ENCODE results near the gene TET3.

TET3 gene

GRCh38 chr2:73956218-73956865 lies 28.4 kb upstream of the TET3 start:
- TF ChIP-seq GATA3 (IDR thresholded peaks at IDR 0.05; ENCODE audit: low read depth, low read length) (no peak), GATA2 (IDR thresholded peaks at IDR 0.05; ENCODE audit: low read depth, low read length) (no peak)

- TF ChIP-seq GATA2 (IDR thresholded peaks at IDR 0.05; ENCODE audit: low read depth, low read length) (no peak), GATA3 (IDR thresholded peaks at IDR 0.05; ENCODE audit: low read depth, low read length) (no peak)
These were observed 23.4 kb upstream of the TET3 start for GRCh38 chr2:73961274-73961673.

- TF ChIP-seq GATA3 (IDR thresholded peaks at IDR 0.05; ENCODE audit: low read depth, low read length) (no peak), GATA2 (IDR thresholded peaks at IDR 0.05; ENCODE audit: low read depth, low read length) (no peak)
These were observed 22.7 kb upstream of the TET3 start for GRCh38 chr2:73961823-73962615.

GRCh38 chr2:73962798-73963197 lies 21.9 kb upstream of the TET3 start:
- TF ChIP-seq GATA3 (IDR thresholded peaks at IDR 0.05; ENCODE audit: low read depth, low read length) = no peak
- TF ChIP-seq GATA2 (IDR thresholded peaks at IDR 0.05; ENCODE audit: low read depth, low read length) = no peak

GRCh38 chr2:73963385-73964120 lies 21.2 kb upstream of the TET3 start:
- TF ChIP-seq GATA2 (IDR thresholded peaks at IDR 0.05; ENCODE audit: low read depth, low read length) = no peak
- TF ChIP-seq GATA3 (IDR thresholded peaks at IDR 0.05; ENCODE audit: low read depth, low read length) = no peak

- TF ChIP-seq GATA3 (IDR thresholded peaks at IDR 0.05; ENCODE audit: low read depth, low read length) = no peak
- no peak for TF ChIP-seq GATA2 (IDR thresholded peaks at IDR 0.05; ENCODE audit: low read depth, low read length)
These were observed 20.5 kb upstream of the TET3 start for GRCh38 chr2:73964223-73964622.

GRCh38 chr2:73965053-73965452 lies 19.7 kb upstream of the TET3 start:
- no peak for TF ChIP-seq GATA2 (IDR thresholded peaks at IDR 0.05; ENCODE audit: low read depth, low read length)
- no peak for TF ChIP-seq GATA3 (IDR thresholded peaks at IDR 0.05; ENCODE audit: low read depth, low read length)

GRCh38 chr2:73968357-73968937 lies 16.3 kb upstream of the TET3 start:
- TF ChIP-seq GATA3 (IDR thresholded peaks at IDR 0.05; ENCODE audit: low read depth, low read length) (no peak), GATA2 (IDR thresholded peaks at IDR 0.05; ENCODE audit: low read depth, low read length) (no peak)

GRCh38 chr2:73969356-73969755 lies 15.4 kb upstream of the TET3 start:
- TF ChIP-seq GATA3 (IDR thresholded peaks at IDR 0.05; ENCODE audit: low read depth, low read length) (no peak), GATA2 (IDR thresholded peaks at IDR 0.05; ENCODE audit: low read depth, low read length) (no peak)

GRCh38 chr2:73970141-73970803 lies 14.4 kb upstream of the TET3 start:
- TF ChIP-seq GATA2 (IDR thresholded peaks at IDR 0.05; ENCODE audit: low read depth, low read length) (no peak), GATA3 (IDR thresholded peaks at IDR 0.05; ENCODE audit: low read depth, low read length) (no peak)

GRCh38 chr2:73970850-73971471 lies 13.7 kb upstream of the TET3 start:
- TF ChIP-seq GATA3 (IDR thresholded peaks at IDR 0.05; ENCODE audit: low read depth, low read length) (no peak), GATA2 (IDR thresholded peaks at IDR 0.05; ENCODE audit: low read depth, low read length) (no peak)

GRCh38 chr2:73971722-73972121 lies 13.0 kb upstream of the TET3 start:
- TF ChIP-seq GATA3 (IDR thresholded peaks at IDR 0.05; ENCODE audit: low read depth, low read length) = no peak
- no peak for TF ChIP-seq GATA2 (IDR thresholded peaks at IDR 0.05; ENCODE audit: low read depth, low read length)

- TF ChIP-seq GATA3 (IDR thresholded peaks at IDR 0.05; ENCODE audit: low read depth, low read length) (no peak), GATA2 (IDR thresholded peaks at IDR 0.05; ENCODE audit: low read depth, low read length) (no peak)
These were observed 11.9 kb upstream of the TET3 start for GRCh38 chr2:73972846-73973245.

Data from SH-SY5Y (cell line).